Activated B cell treated with CpG ODN at 0.5 μM for 24 hours (primary cell): ENCODE data around the gene AHSP. TPM values are rescaled to one million over a fixed set of nuclear protein-coding genes. Genes with fewer than 3 reads are reported as not detected.

Source experiments
- ATAC-seq: fragments of 200-7000 bp; cut with Tn5 transposase; one replicate; pipeline ENCODE4 v1.10.0; 2021; ENCODE audit warnings: low read depth, mild to moderate bottlenecking, moderate library complexity
- CTCF ChIA-PET: fragments of 350-600 bp; sonication (Branson Sonifier 250); formaldehyde crosslinking; loops from one replicate; lab custom pipeline; 2021; ENCODE audit warnings: antibody characterized with exemption; lab: Charles Lee
- POLR2A ChIA-PET: fragments of 350-600 bp; sonication (Branson Sonifier 250); formaldehyde crosslinking; loops from one replicate; lab custom pipeline; 2021; ENCODE audit warnings: antibody characterized with exemption; lab: Charles Lee
- DNase-seq: peaks from one replicate; pipeline ENCODE4 v3.0.0; 2022
- H3K27ac Mint-ChIP-seq: one replicate; pipeline ENCODE4 v1.8.0; 2020; ENCODE audit warnings: mixed read lengths
- H3K27me3 Mint-ChIP-seq: one replicate; pipeline ENCODE4 v1.8.0; 2021; ENCODE audit warnings: mixed read lengths
- H3K36me3 Mint-ChIP-seq: one replicate; pipeline ENCODE4 v1.8.0; 2021; ENCODE audit warnings: low read depth, mixed read lengths
- H3K4me1 Mint-ChIP-seq: one replicate; pipeline ENCODE4 v1.8.0; 2021; ENCODE audit warnings: mixed read lengths
- H3K4me3 Mint-ChIP-seq: one replicate; pipeline ENCODE4 v1.8.0; 2020; ENCODE audit warnings: mild to moderate bottlenecking, mixed read lengths
- H3K9me3 Mint-ChIP-seq: one replicate; pipeline ENCODE4 v1.8.0; 2020; ENCODE audit warnings: mixed read lengths
- intact Hi-C: fragments of 100-400 bp; cut with micrococcal nuclease; formaldehyde crosslinking; loops from one replicate; pipeline ENCODE4 v1.15.1; 2024
- total RNA-seq: library from RNA; stranded (reverse); gene quantifications from 2 replicates; pipeline ENCODE4 v1.2.3, GENCODE V29; 2022
- TF ChIP-seq, protein P1 (sequence below): fragments of 200-600 bp; IDR thresholded peaks from one replicate; pipeline ENCODE4 v1.8.0; 2022; ENCODE audit warnings: antibody characterized with exemption, mild to moderate bottlenecking

The AHSP gene
- total RNA-seq, 1 donor from 2014 or later: not detected

DNA sequence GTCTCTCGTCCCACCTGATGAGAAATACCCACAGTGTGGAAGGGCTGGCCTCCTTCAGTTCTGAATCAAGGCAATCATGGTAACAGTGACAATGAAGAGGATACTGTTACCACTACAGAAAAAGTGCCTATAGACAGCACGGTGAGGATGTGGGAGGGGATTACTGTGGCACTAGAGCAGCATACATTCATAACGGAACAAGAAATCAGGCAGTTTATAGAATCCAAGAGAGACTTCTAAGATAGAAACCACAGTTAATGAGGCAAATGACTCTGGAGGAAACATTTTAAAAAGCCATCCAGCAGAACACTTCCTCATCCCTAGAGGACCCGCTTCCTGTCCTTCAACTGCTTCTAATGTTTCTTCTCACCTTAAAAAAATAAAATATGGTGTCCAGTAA lies 22.2 kb upstream of the AHSP start:
- peak overlapping the region; percentile 73 for H3K27ac Mint-ChIP-seq
- TF ChIP-seq, protein P1, sequence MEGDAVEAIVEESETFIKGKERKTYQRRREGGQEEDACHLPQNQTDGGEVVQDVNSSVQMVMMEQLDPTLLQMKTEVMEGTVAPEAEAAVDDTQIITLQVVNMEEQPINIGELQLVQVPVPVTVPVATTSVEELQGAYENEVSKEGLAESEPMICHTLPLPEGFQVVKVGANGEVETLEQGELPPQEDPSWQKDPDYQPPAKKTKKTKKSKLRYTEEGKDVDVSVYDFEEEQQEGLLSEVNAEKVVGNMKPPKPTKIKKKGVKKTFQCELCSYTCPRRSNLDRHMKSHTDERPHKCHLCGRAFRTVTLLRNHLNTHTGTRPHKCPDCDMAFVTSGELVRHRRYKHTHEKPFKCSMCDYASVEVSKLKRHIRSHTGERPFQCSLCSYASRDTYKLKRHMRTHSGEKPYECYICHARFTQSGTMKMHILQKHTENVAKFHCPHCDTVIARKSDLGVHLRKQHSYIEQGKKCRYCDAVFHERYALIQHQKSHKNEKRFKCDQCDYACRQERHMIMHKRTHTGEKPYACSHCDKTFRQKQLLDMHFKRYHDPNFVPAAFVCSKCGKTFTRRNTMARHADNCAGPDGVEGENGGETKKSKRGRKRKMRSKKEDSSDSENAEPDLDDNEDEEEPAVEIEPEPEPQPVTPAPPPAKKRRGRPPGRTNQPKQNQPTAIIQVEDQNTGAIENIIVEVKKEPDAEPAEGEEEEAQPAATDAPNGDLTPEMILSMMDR: no peak
- intact Hi-C loops: loop anchor here (5.0 kb wide), 1 partner anchor 207 kb away; a partner anchor contains a TSS
- POLR2A ChIA-PET: no interaction called here
- H3K36me3 Mint-ChIP-seq: peaks cover 21% of the 10 kb centered on the region
- ATAC-seq: no peak
- no peak for DNase-seq
- CTCF ChIA-PET: no interaction called here
- H3K27me3 Mint-ChIP-seq: no peaks in the 10 kb centered on the region
- H3K4me3 Mint-ChIP-seq: no peak overlapping the region
- peaks cover 53% of the 10 kb centered on the region for H3K4me1 Mint-ChIP-seq
- no peaks in the 10 kb centered on the region for H3K9me3 Mint-ChIP-seq

DNA sequence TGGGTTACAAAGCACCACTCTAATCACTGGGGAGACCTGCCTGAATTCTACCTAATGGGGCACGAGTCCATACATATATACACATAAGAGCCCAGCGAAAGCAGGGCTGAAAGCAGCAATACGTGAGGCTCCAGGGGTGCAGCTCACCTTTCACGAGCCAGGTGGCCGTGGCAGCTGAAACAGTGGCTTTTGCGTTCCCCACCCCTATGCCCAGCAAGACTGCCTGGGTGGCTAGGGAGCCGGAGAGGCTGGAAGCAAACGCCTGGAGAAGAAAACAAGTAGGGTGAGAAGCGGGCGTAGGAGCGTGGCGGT lies 20.1 kb upstream of the AHSP start:
- Mint-ChIP-seq H3K27ac (peak overlapping the region; percentile 94), H3K36me3 (peaks cover 19% of the 10 kb centered on the region), H3K9me3 (no peaks in the 10 kb centered on the region), H3K4me1 (peaks cover 55% of the 10 kb centered on the region), H3K4me3 (peak overlapping the region; percentile 94), H3K27me3 (no peaks in the 10 kb centered on the region)
- intact Hi-C loops: loop anchor here (5.0 kb wide), 1 partner anchor 205 kb away; a partner anchor contains a TSS
- DNase-seq (no peak), ATAC-seq (no peak)
- TF ChIP-seq, protein P1: no peak
- POLR2A ChIA-PET: interaction anchor here (0.8 to 2.1 kb wide), 10 partner anchors 9 to 366 kb away, joined by 3 to 31 read pairs (median 6); partner anchors contain the start of genes AHSP, ARMC5 and ZNF267
- CTCF ChIA-PET: no interaction called here

DNA sequence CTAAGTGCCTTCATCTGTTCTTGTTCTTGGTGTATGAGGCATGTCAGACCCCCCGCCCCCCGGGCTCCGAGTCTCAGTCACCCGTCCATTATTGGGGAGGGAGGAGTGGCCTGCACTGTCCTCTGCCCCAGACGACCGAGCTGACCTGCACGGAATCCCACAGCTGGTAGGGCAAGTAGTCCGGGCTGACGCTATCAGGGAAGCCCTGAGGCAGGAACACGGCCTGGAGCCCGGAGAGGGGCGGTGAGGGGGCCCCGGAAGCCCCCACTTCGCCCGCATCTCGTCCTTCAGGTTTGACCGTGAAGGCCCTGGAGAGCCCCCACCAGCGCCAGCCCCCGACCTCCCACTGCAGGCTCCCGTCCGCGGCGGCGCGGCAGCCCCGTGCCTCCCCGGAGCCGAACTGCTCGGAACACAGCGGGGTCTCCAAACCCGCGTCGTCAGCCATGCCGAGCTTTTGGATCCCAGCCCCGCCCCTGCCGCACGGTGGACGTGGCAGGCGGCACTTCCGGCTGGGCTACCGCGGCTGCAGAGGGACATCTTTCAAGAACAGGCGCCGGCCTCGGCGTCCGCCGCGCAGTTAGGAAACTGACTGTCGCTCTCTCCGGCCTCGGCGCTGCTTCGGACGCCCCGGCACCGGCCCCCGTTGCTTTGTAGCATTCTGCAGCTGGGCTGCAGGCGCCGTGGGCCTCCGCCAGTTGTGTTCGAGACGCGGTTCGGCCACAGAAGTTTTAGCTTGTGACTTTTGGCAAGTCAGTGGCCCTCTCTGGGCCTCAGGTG lies 19.6 kb upstream of the AHSP start, which contains the start of gene RUSF1:
RUSF1 (minus strand) TSS at position 463 of the 777 bp plus-strand sequence; CDS start at position 445, 18 bp downstream.
- Mint-ChIP-seq H3K27me3 (no peaks in the 10 kb centered on the region), H3K4me3 (peak within 1 kb of the TSS; percentile 94), H3K36me3 (peaks cover 19% of the 10 kb centered on the region), H3K4me1 (peaks cover 55% of the 10 kb centered on the region), H3K27ac (peak within 1 kb of the TSS; percentile 94), H3K9me3 (no peaks in the 10 kb centered on the region)
- ChIA-PET CTCF (no interaction called here), POLR2A (interaction anchor here (0.6 to 2.1 kb wide), 12 partner anchors 10 to 366 kb away, joined by 3 to 31 read pairs (median 5); partner anchors contain the start of genes AHSP, ARMC5 and ZNF267)
- intact Hi-C loops: loop anchor here (1.0 to 5.0 kb wide), 2 partner anchors 49 to 204 kb away; partner anchors contain the start of gene ARMC5
- DNase-seq: peak; percentile 81
- TF ChIP-seq, protein P1: no peak
- peak; percentile 94 for ATAC-seq

DNA sequence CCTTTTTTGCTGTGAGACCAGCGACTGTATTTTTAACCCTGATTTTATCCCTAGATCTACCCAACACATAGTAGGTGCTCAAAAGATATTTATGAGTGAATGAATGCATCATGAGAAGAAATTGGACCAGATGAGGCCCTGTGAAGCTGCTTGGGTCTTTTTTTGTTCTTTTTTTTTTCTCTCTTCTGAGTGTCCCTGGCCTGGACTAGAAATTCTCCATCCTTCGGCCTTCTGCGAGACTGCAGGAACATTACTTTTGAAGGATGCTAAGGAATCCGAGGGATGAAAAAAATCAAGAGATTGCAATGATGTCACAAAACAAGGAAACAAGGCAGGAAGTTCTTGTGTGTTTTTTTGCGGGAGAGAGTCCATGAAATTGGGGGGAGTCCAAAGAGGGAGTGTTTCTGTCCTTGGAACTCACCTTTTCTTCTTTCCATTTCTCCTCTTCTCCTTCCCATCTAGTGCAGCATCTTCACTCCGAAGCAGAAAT lies 18.9 kb upstream of the AHSP start:
- H3K4me3 Mint-ChIP-seq: peak overlapping the region; percentile 94
- H3K9me3 Mint-ChIP-seq: no peaks in the 10 kb centered on the region
- no peak for ATAC-seq

More for the DNA sequence above, 18.9 kb upstream of the AHSP start:
- Mint-ChIP-seq H3K4me1 (peaks cover 55% of the 10 kb centered on the region), H3K36me3 (peaks cover 19% of the 10 kb centered on the region), H3K27me3 (no peaks in the 10 kb centered on the region), H3K27ac (peak overlapping the region; percentile 94)
- intact Hi-C loops: loop anchor here (1.0 to 5.0 kb wide), 2 partner anchors 49 to 204 kb away; partner anchors contain the start of gene ARMC5
- ChIA-PET CTCF (no interaction called here), POLR2A (interaction anchor here (0.6 to 2.1 kb wide), 8 partner anchors 11 to 367 kb away, joined by 3 to 31 read pairs (median 6); partner anchors contain the start of gene ARMC5)
- DNase-seq: no peak
- TF ChIP-seq, protein P1: no peak
